ENCODE data around the gene EGLN2.
A peak's percentile ranks its signal among the peaks of the same experiment; 100 is the strongest.
"Not testable (repeated sequence)": the region's sequence is repeated elsewhere in the genome, so short reads cannot be mapped to it uniquely, and the experiment has no call there.

The EGLN2 gene

GRCh38 chr19:40776932-40777644, 21.9 kb upstream of the EGLN2 start:
- peak; percentile 84 for DNase-seq (ENCODE audit: low read depth)

DNA sequence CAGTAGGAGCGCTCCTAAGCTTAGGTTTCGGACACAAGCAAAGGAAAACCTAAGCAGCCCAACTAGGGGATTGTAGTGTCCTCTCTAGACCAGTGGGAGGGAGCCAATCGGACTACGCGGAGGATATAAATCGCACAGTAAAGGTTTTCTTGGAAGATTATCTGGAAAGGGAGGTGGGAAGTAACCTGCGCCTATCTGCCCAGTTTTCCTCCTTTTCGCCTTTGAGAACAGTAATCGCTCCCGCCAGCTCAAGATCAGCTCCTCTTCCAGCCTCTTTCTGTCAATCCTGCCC, 21.4 kb upstream of the EGLN2 start:
- DNase-seq (ENCODE audit: low read depth) = no peak

DNA sequence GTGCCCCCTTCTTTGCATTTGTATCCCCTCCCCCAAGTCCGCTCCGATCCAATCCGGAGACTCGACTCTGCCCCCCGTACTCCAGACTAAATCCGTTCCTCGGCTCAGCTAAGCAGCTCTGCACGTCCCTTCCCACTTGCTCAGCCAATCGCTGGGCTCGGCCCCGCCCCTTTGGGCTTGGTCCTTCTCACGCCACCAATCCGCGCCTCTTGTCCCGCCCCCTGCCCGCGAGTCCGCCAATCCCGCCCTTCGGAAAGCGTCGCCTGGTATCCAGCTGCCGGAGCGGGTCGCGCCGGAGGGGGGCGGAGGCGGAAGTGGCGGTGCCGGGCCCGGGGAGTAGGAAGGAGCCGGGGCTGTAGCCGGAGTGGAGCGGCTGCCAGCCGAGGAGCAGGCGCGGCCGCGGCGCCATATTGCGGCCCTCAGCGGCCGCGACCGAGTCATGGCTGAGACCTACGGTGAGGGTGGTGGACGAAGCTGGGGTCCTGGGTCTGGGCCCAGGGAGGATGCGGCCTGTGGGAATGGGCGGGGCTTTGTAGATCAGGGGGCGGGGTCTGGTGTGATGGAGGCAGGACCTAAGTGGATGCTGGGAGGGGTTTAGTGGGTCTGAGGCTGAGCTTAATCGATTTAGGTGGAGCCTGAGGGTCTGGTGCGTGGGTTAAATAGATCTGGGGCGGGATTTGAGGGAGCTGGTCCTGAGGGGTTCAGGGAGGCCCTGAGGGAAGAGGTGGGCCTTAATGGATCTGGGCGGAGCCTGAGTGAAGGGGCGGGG, 20.9 kb upstream of the EGLN2 start, which contains the start of gene RAB4B:
Gene RAB4B, plus strand, starts transcription at position 311 of the 769 bp plus-strand sequence. Its CDS starts 129 bp downstream, at position 440.
- DNase-seq (ENCODE audit: low read depth) = peak; percentile 100

GRCh38 chr19:40778706-40779284, 20.2 kb upstream of the EGLN2 start:
- no peak for DNase-seq (ENCODE audit: low read depth)

DNA sequence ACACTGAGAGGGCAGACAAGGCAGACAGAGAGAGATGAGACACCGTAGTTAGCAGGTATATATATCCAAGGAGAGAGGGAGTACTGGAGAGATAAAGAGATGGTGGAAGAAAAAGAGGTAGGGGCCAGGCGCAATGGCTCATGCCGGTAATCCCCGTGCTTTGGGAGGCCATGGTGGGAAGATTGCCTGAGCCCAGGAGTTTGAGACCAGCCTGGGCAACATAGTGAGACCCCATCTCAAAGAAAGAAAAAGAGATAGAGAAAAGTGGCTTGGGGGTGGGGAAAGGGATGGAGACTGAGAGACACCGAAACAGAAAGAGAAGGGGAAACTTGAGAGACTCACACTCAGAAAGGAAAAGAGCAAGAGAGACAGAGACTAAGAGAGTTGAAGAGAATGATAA, 18.4 kb upstream of the EGLN2 start:
- no peak for DNase-seq (ENCODE audit: low read depth)

- DNase-seq (ENCODE audit: low read depth) = no peak
Measured at GRCh38 chr19:40781140-40781539, 17.9 kb upstream of the EGLN2 start.

- no peak for DNase-seq (ENCODE audit: low read depth)
Measured at GRCh38 chr19:40783711-40784110, 15.3 kb upstream of the EGLN2 start.

DNA sequence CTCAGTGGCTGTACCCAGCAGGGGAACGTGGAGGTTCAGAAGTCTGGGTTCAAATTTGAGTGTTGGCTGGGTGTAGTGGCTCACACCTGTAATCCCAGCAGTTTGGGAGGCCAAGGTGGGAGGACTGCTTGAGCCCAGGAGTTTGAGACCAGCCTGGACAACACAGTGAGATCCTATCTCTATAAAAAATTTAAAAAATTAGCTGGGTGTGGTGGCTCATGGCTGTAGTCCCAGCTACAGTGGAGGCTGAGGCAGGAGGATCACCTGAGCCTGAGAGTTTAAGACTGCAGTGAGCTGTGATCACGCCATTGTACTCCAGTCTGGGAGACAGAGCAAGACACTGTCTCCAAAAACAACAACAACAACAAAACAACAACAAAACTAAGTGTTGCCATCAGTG, 14.8 kb upstream of the EGLN2 start:
- DNase-seq (ENCODE audit: low read depth) = not testable (repeated sequence)

DNA sequence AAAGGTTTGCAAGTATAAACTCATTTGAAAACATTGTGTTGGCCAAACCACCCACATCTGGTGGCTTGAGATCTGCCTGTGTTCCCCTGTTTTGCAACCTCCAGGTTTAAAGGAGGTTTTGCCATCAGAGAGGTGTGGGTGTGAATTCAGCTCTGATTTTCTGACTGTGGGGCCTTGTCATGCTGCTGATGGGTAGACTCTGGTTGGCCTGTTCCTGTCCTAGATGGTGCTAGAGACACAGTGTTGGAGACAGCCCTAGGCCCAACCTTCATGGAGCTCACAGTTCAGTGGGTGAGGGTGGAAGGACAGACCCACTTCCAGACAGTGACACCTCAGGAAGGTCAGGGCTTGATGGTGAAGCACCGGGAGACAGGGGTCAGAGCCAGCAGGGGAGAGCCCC, 13.5 kb upstream of the EGLN2 start:
- no peak for DNase-seq (ENCODE audit: low read depth)

DNA sequence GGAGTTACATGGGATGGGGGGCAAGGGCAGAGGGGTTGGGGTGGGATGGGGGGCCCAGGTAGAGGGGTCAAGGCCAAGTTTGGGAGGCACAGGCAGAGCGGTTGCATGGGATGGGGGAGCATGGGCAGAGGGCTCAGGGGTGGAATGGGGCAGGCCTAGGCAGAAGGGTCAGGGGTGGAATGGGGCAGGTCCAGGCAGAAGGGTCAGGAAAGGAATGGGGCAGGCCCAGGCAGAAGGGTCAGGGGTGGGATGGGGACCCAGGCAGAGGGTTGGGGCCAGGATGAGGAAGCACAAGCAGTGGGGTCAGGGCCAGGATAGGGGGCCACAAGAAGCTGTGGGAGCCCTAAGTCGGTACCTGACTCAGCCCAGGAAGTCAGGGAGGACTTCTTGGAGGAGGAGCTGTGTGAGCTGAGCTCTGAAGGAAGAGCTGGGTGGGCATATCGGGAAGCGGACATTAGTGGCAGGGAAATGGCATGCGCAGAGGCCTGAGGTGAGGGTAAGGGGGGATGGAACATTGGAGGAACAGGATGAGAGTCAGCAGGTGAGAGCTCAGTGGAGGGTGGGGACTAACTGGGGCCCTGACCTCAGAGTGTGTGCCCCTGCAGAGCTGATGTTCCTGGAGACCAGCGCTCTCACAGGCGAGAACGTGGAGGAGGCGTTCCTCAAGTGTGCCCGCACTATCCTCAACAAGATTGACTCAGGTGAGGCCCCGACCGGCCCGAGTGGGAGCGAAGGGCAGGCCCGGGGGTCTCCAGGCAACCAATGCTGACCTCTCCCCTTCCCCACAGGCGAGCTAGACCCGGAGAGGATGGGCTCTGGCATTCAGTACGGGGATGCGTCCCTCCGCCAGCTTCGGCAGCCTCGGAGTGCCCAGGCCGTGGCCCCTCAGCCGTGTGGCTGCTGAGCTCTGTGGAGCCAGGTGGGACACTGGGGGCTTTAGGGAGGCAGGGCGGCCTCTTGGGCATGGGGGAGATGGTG, 12.6 kb upstream of the EGLN2 start:
- DNase-seq (ENCODE audit: low read depth) = no peak

DNA sequence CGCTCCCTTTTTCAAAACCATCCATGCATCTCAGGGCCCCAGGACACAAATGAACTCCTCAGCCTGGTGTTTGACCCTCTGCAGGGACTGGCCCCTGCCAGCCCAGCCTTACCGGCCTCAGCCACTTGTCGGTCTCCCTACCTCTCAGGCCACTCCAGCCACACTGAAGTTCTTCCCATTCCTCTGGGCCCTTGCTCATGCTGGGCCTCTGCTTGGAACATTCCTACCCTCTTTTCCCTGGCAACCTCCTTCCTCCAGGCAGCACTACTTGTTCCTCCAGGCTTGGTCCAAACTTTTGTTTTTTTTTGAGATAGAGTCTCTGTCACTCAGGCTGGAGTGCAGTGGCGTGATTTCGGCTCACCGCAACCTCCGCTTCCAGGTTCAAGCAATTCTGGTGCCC, 7.6 kb upstream of the EGLN2 start:
- DNase-seq (ENCODE audit: low read depth) = no peak

DNA sequence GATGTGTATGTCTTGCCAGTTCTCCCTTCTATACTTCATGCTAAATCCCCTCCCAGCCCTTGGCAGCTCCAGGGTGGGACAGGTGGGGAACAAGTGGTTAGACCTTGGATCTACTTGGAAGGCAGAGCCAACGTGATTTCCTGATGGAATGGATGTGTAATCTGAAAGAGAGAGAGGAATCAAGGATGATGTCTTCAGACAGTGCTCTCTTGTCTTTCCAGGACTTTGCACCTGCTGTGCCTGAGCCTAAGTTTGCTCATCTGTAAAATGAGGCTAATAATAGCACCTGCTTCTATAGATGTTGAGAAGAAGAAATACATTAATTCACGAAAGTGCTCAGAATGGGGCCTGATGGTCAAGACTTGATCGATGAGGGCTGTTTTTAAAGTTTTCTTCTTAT, 7.0 kb upstream of the EGLN2 start:
- DNase-seq (ENCODE audit: low read depth) = no peak

GRCh38 chr19:40797166-40797962, 1.6 kb upstream of the EGLN2 start:
- DNase-seq (ENCODE audit: low read depth) = no peak

DNA sequence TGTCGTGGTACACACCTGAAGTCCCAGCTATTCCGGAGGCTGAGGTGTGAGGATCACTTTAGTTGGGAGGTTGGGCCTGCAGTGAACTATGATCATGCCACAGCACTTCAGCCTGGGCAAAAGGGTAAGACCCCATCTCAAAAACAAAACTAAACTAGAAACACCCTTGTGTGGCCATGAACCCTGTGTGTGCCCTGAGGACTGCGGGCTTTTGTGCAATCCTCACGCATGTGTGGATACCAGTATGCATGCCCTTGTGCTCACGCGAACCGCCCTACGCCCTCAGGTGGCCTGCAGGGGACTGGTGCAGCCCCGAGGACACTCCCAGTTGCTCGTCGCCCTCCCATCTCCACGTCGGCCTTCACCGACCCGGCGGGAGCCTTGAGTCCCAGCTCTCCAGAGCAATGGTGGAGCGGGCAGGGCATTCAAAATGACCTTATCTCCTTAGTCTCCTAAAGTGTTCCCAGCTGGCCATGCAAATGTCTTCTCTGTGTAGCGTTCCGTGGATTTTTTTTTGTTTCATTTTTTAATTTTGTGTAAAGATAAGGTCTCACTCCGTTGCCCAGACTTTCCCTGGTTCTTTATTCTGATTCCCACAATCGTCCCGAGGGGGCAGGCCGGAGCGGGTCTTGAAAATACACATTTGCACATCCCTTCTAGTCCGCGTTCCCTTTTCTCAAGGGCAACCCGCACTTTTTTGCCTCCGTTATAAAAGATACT, 868 bp upstream of the EGLN2 start:
- peak; percentile 72 for DNase-seq (ENCODE audit: low read depth)

- DNase-seq (ENCODE audit: low read depth) = no peak
Measured at GRCh38 chr19:40799558-40800338, 757 bp downstream of the EGLN2 start.

GRCh38 chr19:40800339-40800996, 1.5 kb downstream of the EGLN2 start:
- no peak for DNase-seq (ENCODE audit: low read depth)

DNA sequence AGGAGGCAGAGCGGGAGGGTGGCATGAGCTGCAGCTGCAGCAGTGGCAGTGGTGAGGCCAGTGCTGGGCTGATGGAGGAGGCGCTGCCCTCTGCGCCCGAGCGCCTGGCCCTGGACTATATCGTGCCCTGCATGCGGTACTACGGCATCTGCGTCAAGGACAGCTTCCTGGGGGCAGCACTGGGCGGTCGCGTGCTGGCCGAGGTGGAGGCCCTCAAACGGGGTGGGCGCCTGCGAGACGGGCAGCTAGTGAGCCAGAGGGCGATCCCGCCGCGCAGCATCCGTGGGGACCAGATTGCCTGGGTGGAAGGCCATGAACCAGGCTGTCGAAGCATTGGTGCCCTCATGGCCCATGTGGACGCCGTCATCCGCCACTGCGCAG, 2.0 kb downstream of the EGLN2 start:
- no peak for DNase-seq (ENCODE audit: low read depth)

DNA sequence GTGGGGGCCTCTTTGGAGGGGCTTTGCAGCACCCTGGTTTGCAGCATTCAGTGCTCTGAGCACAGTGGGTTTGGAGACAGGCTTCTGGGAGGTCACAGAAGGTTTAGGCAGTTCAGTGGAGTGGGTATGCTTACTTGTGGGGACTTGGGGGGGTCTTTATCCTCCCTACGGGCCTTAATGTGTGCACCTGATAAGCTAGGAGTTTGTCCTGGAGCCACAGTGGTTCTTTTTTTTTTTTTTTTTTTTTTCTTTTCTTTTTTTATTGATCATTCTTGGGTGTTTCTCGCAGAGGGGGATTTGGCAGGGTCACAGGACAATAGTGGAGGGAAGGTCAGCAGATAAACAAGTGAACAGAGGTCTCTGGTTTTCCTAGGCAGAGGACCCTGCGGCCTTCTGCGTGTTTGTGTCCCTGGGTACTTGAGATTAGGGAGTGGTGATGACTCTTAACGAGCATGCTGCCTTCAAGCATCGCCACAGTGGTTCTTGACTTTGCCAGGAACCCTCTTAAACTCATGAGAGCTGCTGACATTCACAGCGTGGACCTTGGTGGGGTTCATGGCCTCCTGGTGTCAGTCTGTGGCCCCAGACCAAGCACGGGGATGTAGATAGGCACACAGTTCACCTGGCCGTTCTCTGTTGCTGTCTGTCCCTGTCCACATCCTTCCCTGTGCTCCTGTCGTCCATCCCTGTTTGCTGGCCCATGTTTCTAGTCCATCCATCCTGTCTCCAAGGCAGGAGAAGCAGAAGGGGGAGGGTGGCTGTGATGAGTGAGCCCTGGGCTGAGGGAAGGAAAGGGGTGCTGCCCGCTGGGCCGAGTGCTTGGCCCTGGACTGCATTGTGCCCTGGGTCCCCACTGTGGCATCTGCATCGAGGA, 2.7 kb downstream of the EGLN2 start:
- DNase-seq (ENCODE audit: low read depth) = no peak
